ENCODE measurements around the gene ZSCAN31. TPM values are rescaled to one million over a fixed set of nuclear protein-coding genes. Genes with fewer than 3 reads are reported as not detected.

Gene ZSCAN31
- total RNA-seq, 1 donor from 2014 or later = 15.7 TPM

DNA sequence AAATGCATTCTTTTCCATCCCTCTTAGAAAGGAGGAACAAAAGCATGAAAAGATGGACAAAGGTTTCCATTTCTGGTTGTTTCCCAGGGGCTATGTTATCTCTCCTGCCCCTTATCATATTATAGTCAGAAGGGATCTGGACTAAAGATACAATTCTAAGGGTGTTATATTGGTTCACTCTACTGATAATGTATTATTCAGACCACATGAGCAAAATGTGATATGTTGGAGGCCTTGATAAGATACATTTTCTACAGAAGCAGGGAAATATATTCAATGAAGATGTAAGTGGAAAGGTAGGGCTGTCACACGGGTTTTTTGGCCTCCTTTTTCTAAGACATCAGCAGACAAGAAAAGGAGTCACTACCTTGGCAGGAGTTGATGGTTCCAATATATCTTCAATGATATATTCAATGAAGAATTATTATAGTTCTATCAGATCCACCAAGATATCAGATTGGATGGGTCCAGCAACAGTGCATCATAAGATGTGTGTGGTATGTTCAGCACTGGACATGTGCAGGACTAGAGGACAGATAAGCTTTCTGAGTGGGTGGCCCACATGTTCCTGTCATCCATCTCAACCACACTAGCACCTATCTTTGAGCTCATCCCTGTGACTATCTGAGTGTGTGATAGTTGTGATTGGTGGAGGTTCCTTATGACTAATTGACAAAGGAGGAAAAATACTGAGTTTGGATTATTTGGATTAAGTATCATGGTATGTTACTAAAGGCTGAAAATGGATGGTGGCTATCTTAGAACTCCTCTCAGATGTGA lies 8.1 kb upstream of the ZSCAN31 start:
- H3K27ac ChIP-seq = no peak overlapping the region
- intact Hi-C loops (cut with DNase I) = no loop called here
- DNase-seq (no peak), ATAC-seq (no peak)
- TF ChIP-seq, protein P1, sequence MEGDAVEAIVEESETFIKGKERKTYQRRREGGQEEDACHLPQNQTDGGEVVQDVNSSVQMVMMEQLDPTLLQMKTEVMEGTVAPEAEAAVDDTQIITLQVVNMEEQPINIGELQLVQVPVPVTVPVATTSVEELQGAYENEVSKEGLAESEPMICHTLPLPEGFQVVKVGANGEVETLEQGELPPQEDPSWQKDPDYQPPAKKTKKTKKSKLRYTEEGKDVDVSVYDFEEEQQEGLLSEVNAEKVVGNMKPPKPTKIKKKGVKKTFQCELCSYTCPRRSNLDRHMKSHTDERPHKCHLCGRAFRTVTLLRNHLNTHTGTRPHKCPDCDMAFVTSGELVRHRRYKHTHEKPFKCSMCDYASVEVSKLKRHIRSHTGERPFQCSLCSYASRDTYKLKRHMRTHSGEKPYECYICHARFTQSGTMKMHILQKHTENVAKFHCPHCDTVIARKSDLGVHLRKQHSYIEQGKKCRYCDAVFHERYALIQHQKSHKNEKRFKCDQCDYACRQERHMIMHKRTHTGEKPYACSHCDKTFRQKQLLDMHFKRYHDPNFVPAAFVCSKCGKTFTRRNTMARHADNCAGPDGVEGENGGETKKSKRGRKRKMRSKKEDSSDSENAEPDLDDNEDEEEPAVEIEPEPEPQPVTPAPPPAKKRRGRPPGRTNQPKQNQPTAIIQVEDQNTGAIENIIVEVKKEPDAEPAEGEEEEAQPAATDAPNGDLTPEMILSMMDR (IDR thresholded peaks at IDR 0.05) = no peak
- no peaks in the 10 kb centered on the region for H3K36me3 ChIP-seq
- no peaks in the 10 kb centered on the region for H3K4me1 ChIP-seq
- no peaks in the 10 kb centered on the region for H3K9me3 ChIP-seq
- H3K4me3 ChIP-seq = no peak overlapping the region
- no peaks in the 10 kb centered on the region for H3K27me3 ChIP-seq (ENCODE audit: low read depth)

DNA sequence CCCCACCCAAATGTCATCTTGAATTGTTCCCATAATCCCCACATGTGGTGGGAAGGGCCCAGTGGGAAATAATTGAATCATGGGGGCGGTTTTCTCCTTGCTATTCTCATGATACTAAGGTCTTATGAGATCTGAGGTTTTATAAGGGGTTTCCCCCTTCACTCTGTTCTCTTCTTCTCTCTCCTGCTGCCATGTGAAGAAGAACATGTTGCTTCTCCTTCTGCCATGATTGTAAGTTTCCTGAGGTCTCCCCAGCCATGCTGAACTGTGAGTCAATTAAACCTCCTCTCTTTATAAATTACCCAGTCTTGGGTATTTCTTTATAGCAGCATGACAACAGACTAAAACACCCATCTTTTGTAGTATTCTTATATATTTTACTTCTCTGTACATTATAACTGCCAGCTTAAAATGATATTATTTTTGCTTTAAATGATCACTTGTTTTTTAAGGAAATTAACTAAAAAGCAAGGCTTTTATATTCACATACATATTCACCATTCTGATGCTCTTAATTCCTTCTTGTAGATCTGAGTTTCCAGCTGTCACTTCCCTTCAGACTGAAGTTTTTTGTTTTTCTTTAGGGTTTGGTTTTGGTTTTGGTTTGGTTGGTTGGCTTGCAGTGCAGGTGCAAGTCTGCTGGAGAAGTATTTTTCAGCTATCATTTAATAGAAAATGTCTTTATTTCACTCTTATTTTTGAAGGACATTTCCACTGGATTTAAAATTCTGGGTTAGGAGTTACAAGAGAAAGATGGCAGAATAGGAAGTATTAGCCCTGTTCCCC lies 4.6 kb upstream of the ZSCAN31 start:
- Histone ChIP-seq H3K4me1 (peaks cover 10% of the 10 kb centered on the region), H3K4me3 (no peak overlapping the region), H3K27ac (no peak overlapping the region), H3K36me3 (no peaks in the 10 kb centered on the region), H3K27me3 (ENCODE audit: low read depth) (no peaks in the 10 kb centered on the region), H3K9me3 (no peaks in the 10 kb centered on the region)
- TF ChIP-seq, protein P1 (IDR thresholded peaks at IDR 0.05) = no peak
- ATAC-seq = no peak
- no peak for DNase-seq
- intact Hi-C loops (cut with DNase I) = no loop called here

DNA sequence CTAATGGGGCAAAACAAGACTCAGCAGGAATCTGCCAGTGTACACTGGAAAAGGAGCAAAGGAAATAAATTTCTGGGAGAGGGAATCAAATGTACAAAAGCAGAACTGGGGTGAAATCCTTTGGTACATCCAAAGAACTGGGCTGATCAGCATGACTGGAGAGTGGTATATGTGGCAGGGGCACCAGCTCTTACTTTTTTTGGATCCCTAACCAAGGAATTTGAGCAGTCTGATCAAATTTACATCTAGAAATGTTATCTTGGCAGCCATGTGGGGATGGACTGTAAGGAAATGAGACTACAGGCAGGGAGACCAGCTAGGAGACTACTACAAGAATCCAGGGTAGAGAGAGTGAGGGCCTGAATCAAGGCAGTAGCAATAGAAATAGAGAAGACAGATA lies 1.2 kb upstream of the ZSCAN31 start:
- ATAC-seq = no peak
- Histone ChIP-seq H3K9me3 (no peaks in the 10 kb centered on the region), H3K36me3 (no peaks in the 10 kb centered on the region), H3K27me3 (ENCODE audit: low read depth) (no peaks in the 10 kb centered on the region), H3K4me3 (no peak overlapping the region), H3K27ac (no peak overlapping the region), H3K4me1 (peaks cover 18% of the 10 kb centered on the region)
- DNase-seq = no peak
- TF ChIP-seq, protein P1 (IDR thresholded peaks at IDR 0.05) = no peak
- intact Hi-C loops (cut with DNase I) = no loop called here

GRCh38 chr6:28336284-28337120 lies 554 bp upstream of the ZSCAN31 start:
- Histone ChIP-seq H3K4me3 (peak overlapping the region; percentile 74), H3K4me1 (peaks cover 18% of the 10 kb centered on the region), H3K9me3 (no peaks in the 10 kb centered on the region), H3K27ac (peak overlapping the region; percentile 98), H3K27me3 (ENCODE audit: low read depth) (no peaks in the 10 kb centered on the region), H3K36me3 (no peaks in the 10 kb centered on the region)
- DNase-seq = no peak
- peak; percentile 51 to 63 for ATAC-seq
- TF ChIP-seq, protein P1 (IDR thresholded peaks at IDR 0.05) = no peak
- intact Hi-C loops (cut with DNase I) = no loop called here

DNA sequence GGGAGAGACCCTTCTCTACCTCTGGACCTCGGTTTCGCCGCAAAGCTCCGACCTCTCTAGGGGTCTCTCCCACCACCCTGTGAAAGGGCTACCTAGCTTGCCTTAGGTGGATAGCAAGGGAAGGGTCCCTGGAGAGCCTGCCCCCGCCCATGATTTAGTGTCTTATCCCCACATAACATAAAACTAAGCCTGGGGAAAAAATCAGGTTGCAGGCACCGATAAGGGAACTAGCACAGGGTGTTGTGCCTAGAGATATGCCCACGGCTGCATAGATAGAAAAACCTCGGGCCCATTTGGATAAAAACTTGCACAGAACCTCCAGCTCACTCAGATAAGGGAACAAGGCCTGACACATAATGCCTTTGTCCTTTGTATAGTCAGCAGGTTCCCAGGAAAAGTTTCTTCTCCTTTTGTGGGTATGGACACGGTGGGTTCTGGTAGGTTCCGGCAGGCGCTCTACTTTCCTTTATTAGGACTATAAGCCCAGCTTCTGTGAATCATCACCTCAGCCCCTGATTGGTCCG lies 846 bp downstream of the ZSCAN31 start:
- peak overlapping the region; percentile 98 for H3K27ac ChIP-seq
- peak overlapping the region; percentile 74 for H3K4me3 ChIP-seq
- ATAC-seq (no peak), DNase-seq (peak; percentile 46)
- no peaks in the 10 kb centered on the region for H3K27me3 ChIP-seq (ENCODE audit: low read depth)
- H3K4me1 ChIP-seq = peaks cover 18% of the 10 kb centered on the region
- TF ChIP-seq, protein P1 (IDR thresholded peaks at IDR 0.05) = no peak
- no peaks in the 10 kb centered on the region for H3K9me3 ChIP-seq
- no peaks in the 10 kb centered on the region for H3K36me3 ChIP-seq
- intact Hi-C loops (cut with DNase I) = no loop called here
